Upper lobe of left lung (tissue), 6 donors: ENCODE measurements around the gene UTP15. TPM values are rescaled to one million over a fixed set of nuclear protein-coding genes. Genes with fewer than 3 reads are reported as not detected.

ENCODE experiments used
- ATAC-seq, 2 donors: fragments of 200-7000 bp; cut with Tn5 transposase; one replicate each; pipeline ENCODE4 v1.9.1; 2022; ENCODE audit warnings: mild to moderate bottlenecking in 2 of 2, moderate library complexity in 2 of 2; ENCODE audit not compliant: low FRiP score in 2 of 2
- DNase-seq, 2 donors: peaks; one replicate each; pipeline ENCODE4 v3.0.0-alpha.2; 2019 to 2020
- H3K27ac ChIP-seq, 4 donors: fragments of 200-600 bp; sonication (generic); one replicate each; pipeline ENCODE4 v1.5.1; 2016 to 2019
- H3K27me3 ChIP-seq, 4 donors: fragments of 200-600 bp; sonication (generic); one replicate each; pipeline ENCODE4 v1.5.1; 2017 to 2019
- H3K36me3 ChIP-seq, 4 donors: fragments of 200-600 bp; sonication (generic); one replicate each; pipeline ENCODE4 v1.5.1; 2016 to 2019
- H3K4me1 ChIP-seq, 4 donors: fragments of 200-600 bp; sonication (generic); one replicate each; pipeline ENCODE4 v1.5.1; 2018 to 2019
- H3K4me3 ChIP-seq, 4 donors: fragments of 200-600 bp; sonication (generic); one replicate each; pipeline ENCODE4 v1.5.1; 2017 to 2019; ENCODE audit warnings: mild to moderate bottlenecking in 2 of 4, moderate library complexity in 1 of 4
- H3K9me3 ChIP-seq, 4 donors: fragments of 200-600 bp; sonication (generic); one replicate each; pipeline ENCODE4 v1.5.1; 2018 to 2019
- EP300 ChIP-seq, 4 donors: sonication (generic); formaldehyde crosslinking; IDR thresholded peaks; one replicate each; pipeline ENCODE4 v1.5.1; 2017; ENCODE audit warnings: antibody characterized with exemption in 4 of 4, control low read depth in 2 of 4
- POLR2A ChIP-seq, 4 donors: fragments of 450-650 bp; IDR thresholded peaks; one replicate each; pipeline ENCODE4 v1.5.1; 2016 to 2017; ENCODE audit warnings: antibody characterized with exemption in 4 of 4, mild to moderate bottlenecking in 2 of 4
- POLR2AphosphoS5 ChIP-seq, 2 donors: sonication (generic); formaldehyde crosslinking; IDR thresholded peaks; one replicate each; pipeline ENCODE4 v1.5.1; 2017; ENCODE audit warnings: antibody characterized with exemption in 2 of 2
- WGBS, 2 donors: methylation state at CpG; one replicate each; pipeline ENCODE4 v1.1.5; 2017 to 2018; 5-methylcytosine and 5-hydroxymethylcytosine counted together
- total RNA-seq, 6 donors: library from RNA; depleted of rRNA in 4 of 6; stranded (reverse); fragments of >200 nt in 4 of 6; gene quantifications; one replicate each; pipeline versions ENCODE4 v1.1.0 to v1.2.1, GENCODE V29; 2016 to 2021
- TF ChIP-seq, protein P1 (sequence below), 6 experiments: fragments of 450-650 bp in 4 of 6; fragments of 200-600 bp in 2 of 6; sonication (generic) in 2 of 6; IDR thresholded peaks; one replicate each; pipeline ENCODE4 v1.5.1; 2016 to 2019; ENCODE audit warnings: antibody characterized with exemption in 6 of 6
- donor health status: DM: no; HTN: no; CAD: no; lungs with moderate emphysema.
- donor health status: DM: no; HTN: yes; CAD: no; lungs with severe emphysema.

The UTP15 gene
- total RNA-seq, 6 donors from 2014 or later, result 8.8 to 28.6 (median 16.5) TPM

GRCh38 chr5:73558950-73559349 lies 6.6 kb upstream of the UTP15 start:
- no peaks in the 10 kb centered on the region for H3K27me3 ChIP-seq
- no peak overlapping the region for H3K4me3 ChIP-seq
- peaks cover 16 to 88% (median 39%) of the 10 kb centered on the region in 4 donors for H3K36me3 ChIP-seq
- TF ChIP-seq POLR2AphosphoS5 (IDR thresholded peaks at IDR 0.05) (no peak), POLR2A (IDR thresholded peaks at IDR 0.05) (no peak), EP300 (IDR thresholded peaks at IDR 0.05) (no peak)
- TF ChIP-seq, protein P1, sequence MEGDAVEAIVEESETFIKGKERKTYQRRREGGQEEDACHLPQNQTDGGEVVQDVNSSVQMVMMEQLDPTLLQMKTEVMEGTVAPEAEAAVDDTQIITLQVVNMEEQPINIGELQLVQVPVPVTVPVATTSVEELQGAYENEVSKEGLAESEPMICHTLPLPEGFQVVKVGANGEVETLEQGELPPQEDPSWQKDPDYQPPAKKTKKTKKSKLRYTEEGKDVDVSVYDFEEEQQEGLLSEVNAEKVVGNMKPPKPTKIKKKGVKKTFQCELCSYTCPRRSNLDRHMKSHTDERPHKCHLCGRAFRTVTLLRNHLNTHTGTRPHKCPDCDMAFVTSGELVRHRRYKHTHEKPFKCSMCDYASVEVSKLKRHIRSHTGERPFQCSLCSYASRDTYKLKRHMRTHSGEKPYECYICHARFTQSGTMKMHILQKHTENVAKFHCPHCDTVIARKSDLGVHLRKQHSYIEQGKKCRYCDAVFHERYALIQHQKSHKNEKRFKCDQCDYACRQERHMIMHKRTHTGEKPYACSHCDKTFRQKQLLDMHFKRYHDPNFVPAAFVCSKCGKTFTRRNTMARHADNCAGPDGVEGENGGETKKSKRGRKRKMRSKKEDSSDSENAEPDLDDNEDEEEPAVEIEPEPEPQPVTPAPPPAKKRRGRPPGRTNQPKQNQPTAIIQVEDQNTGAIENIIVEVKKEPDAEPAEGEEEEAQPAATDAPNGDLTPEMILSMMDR (IDR thresholded peaks at IDR 0.05), result no peak
- DNase-seq (no peak), ATAC-seq (no peak)
- 83 to 94% methylated on average over 1 of the region's 1 CpG for WGBS, 2 donors
- H3K27ac ChIP-seq, result no peak overlapping the region
- peaks cover 8 to 13% (median 9%) of the 10 kb centered on the region in 4 donors for H3K4me1 ChIP-seq
- no peaks in the 10 kb centered on the region for H3K9me3 ChIP-seq

GRCh38 chr5:73564018-73564417 lies 1.5 kb upstream of the UTP15 start:
- TF ChIP-seq, protein P1 (IDR thresholded peaks at IDR 0.05), result no peak
- no peak for TF ChIP-seq POLR2AphosphoS5 (IDR thresholded peaks at IDR 0.05)
- Histone ChIP-seq H3K4me3 (peak overlapping the region in 3 of 4 donors; percentile 60 to 67 (median 64)), H3K27ac (peak overlapping the region in 2 of 4 donors; percentile 94 to 97), H3K4me1 (peaks cover 24 to 35% (median 29%) of the 10 kb centered on the region in 4 donors), H3K36me3 (peaks cover 0 to 45% (median 15%) of the 10 kb centered on the region in 4 donors), H3K9me3 (no peaks in the 10 kb centered on the region), H3K27me3 (no peaks in the 10 kb centered on the region)
- ATAC-seq (no peak), DNase-seq (no peak)
- WGBS, 2 donors, result 21 to 33% methylated on average over 3 of the region's 3 CpGs

- TF ChIP-seq, protein P1 (IDR thresholded peaks at IDR 0.05), result no peak
- TF ChIP-seq POLR2AphosphoS5 (IDR thresholded peaks at IDR 0.05) (no peak), EP300 (IDR thresholded peaks at IDR 0.05) (no peak), POLR2A (IDR thresholded peaks at IDR 0.05) (no peak)
- Histone ChIP-seq H3K4me3 (peak overlapping the region; percentile 60 to 71 (median 66)), H3K4me1 (peaks cover 24 to 35% (median 29%) of the 10 kb centered on the region in 4 donors), H3K36me3 (peaks cover 0 to 45% (median 15%) of the 10 kb centered on the region in 4 donors), H3K9me3 (no peaks in the 10 kb centered on the region), H3K27me3 (no peaks in the 10 kb centered on the region), H3K27ac (peak overlapping the region; percentile 93 to 97 (median 94))
- 3% methylated on average over 9 of the region's 9 CpGs for WGBS, 2 donors
- DNase-seq, result no peak
- ATAC-seq, result peak; percentile 6 to 15
These were observed 868 bp upstream of the UTP15 start for GRCh38 chr5:73564675-73565074.

DNA sequence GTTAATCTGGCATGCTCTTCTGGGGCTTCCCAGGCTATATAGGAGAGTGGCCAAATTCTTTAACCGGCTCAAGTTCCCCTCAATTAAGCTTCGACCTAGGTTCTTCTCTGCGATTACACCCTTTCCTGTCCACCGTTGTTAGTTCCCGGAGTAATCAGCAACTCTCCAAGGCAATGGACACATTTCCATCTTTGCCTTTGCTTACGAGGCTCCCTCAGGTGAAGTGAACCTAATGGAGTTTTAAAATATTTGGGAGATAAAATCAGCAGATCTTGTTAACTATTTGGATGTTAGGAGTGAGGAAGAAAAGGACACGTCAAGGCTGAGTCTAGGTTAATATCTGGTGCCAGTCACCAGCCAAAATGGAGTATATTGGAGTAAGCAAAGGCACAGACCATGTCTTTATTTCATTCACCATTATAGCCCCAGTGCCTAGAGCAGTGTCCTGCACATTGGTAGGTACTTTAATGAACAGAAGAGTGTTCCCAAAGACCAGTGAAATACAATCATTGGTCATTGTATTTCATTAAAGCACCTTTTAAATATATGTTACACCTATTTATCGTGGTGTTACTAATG lies 515 bp downstream of the UTP15 start:
- Histone ChIP-seq H3K27me3 (no peaks in the 10 kb centered on the region), H3K9me3 (no peaks in the 10 kb centered on the region), H3K27ac (peak overlapping the region; percentile 93 to 97 (median 94)), H3K4me3 (peak overlapping the region; percentile 60 to 70 (median 66)), H3K36me3 (peaks cover 0 to 45% (median 13%) of the 10 kb centered on the region in 4 donors), H3K4me1 (peaks cover 24 to 35% (median 28%) of the 10 kb centered on the region in 4 donors)
- TF ChIP-seq, protein P1 (IDR thresholded peaks at IDR 0.05), result no peak
- TF ChIP-seq POLR2AphosphoS5 (IDR thresholded peaks at IDR 0.05) (no peak), EP300 (IDR thresholded peaks at IDR 0.05) (no peak), POLR2A (IDR thresholded peaks at IDR 0.05) (no peak)
- no peak for ATAC-seq
- WGBS, 2 donors, result 6 to 8% methylated on average over 8 of the region's 8 CpGs
- no peak for DNase-seq
